Measurements from ENCODE around the gene NRG3.
"Not testable (repeated sequence)": the region's sequence is repeated elsewhere in the genome, so short reads cannot be mapped to it uniquely, and the experiment has no call there.

Gene NRG3

GRCh38 chr10:82916941-82917340 is 1041.9 kb downstream of the NRG3 start:
- DNase-seq (ENCODE audit: low read depth): no peak

- no peak for DNase-seq (ENCODE audit: low read depth)
Measured at GRCh38 chr10:82918022-82918421, 1043.0 kb downstream of the NRG3 start.

- no peak for DNase-seq (ENCODE audit: low read depth)
Measured at GRCh38 chr10:82922046-82922445, 1047.1 kb downstream of the NRG3 start.

- peak; percentile 9 for DNase-seq (ENCODE audit: low read depth)
Measured at GRCh38 chr10:82922755-82923154, 1047.8 kb downstream of the NRG3 start.

- DNase-seq (ENCODE audit: low read depth): no peak
Measured at GRCh38 chr10:82924711-82925110, 1049.7 kb downstream of the NRG3 start.

- peak; percentile 26 for DNase-seq (ENCODE audit: low read depth)
Measured at GRCh38 chr10:82925547-82925946, 1050.6 kb downstream of the NRG3 start.

GRCh38 chr10:82932451-82932850 is 1057.5 kb downstream of the NRG3 start:
- no peak for DNase-seq (ENCODE audit: low read depth)

GRCh38 chr10:82934429-82934828 is 1059.4 kb downstream of the NRG3 start:
- peak; percentile 12 for DNase-seq (ENCODE audit: low read depth)

GRCh38 chr10:82934947-82935346 is 1060.0 kb downstream of the NRG3 start:
- DNase-seq (ENCODE audit: low read depth): no peak

- no peak for DNase-seq (ENCODE audit: low read depth)
Measured at GRCh38 chr10:82938331-82938730, 1063.3 kb downstream of the NRG3 start.

- DNase-seq (ENCODE audit: low read depth): peak; percentile 56
Measured at GRCh38 chr10:82942286-82943099, 1067.5 kb downstream of the NRG3 start.

- no peak for DNase-seq (ENCODE audit: low read depth)
Measured at GRCh38 chr10:82943142-82943541, 1068.1 kb downstream of the NRG3 start.

- no peak for DNase-seq (ENCODE audit: low read depth)
Measured at GRCh38 chr10:82949816-82950575, 1075.0 kb downstream of the NRG3 start.

- DNase-seq (ENCODE audit: low read depth): no peak
Measured at GRCh38 chr10:82953331-82953730, 1078.3 kb downstream of the NRG3 start.

- no peak for DNase-seq (ENCODE audit: low read depth)
Measured at GRCh38 chr10:82953909-82954308, 1078.9 kb downstream of the NRG3 start.

- not testable (repeated sequence) for DNase-seq (ENCODE audit: low read depth)
Measured at GRCh38 chr10:82960421-82961060, 1085.5 kb downstream of the NRG3 start.

- no peak for DNase-seq (ENCODE audit: low read depth)
Measured at GRCh38 chr10:82961864-82962263, 1086.9 kb downstream of the NRG3 start.

GRCh38 chr10:82966130-82966529 is 1091.1 kb downstream of the NRG3 start:
- DNase-seq (ENCODE audit: low read depth): no peak

GRCh38 chr10:82968533-82968932 is 1093.5 kb downstream of the NRG3 start:
- DNase-seq (ENCODE audit: low read depth): no peak

- DNase-seq (ENCODE audit: low read depth): peak; percentile 25
Measured at GRCh38 chr10:82969405-82969804, 1094.4 kb downstream of the NRG3 start.

GRCh38 chr10:82980321-82980720 is 1105.3 kb downstream of the NRG3 start:
- DNase-seq (ENCODE audit: low read depth): no peak

GRCh38 chr10:82981137-82981723 is 1106.2 kb downstream of the NRG3 start:
- DNase-seq (ENCODE audit: low read depth): peak; percentile 57
